SU-DHL-6 (cell line): Measurements from ENCODE around the gene SYT2.

Source experiments
- CTCF ChIP-seq: fragments of 200-600 bp; sonication (generic); IDR thresholded peaks from one replicate; pipeline ENCODE4 v1.5.1; 2017; ENCODE audit warnings: antibody characterized with exemption, mild to moderate bottlenecking, low read length, moderate library complexity; ENCODE audit not compliant: insufficient read depth, poor library complexity, severe bottlenecking
- EZH2phosphoT487 ChIP-seq: fragments of 200-600 bp; sonication (generic), shearing (Covaris generic); conservative IDR thresholded peaks from 2 replicates; pipeline ENCODE4 v1.6.1; 2018; ENCODE audit warnings: mild to moderate bottlenecking, antibody characterized with exemption, low read length, moderate library complexity, mixed read lengths

DNA sequence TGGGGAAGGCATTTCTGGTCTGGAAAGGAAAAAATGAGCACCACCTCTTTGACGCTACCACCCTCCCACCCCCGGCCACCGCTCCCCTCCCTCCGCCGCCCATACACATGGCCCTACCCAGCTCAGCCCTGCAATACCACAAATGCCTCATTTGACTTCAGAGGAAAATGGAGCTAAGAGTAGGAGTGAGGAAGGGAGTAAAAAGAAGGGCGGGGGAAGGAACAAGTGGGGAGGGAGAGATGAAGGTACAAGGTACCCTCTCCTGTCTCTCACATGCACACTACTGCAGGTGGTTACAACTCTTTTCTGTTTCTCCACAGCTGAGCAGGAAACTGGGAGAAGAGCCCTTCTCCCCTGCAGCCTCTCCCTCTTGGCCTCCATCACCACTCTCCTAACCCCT is 7.1 kb downstream of the SYT2 start:
- no peak for TF ChIP-seq CTCF
- no peak for TF ChIP-seq EZH2phosphoT487
